ENCODE data around the gene PREX1.

The PREX1 gene

DNA sequence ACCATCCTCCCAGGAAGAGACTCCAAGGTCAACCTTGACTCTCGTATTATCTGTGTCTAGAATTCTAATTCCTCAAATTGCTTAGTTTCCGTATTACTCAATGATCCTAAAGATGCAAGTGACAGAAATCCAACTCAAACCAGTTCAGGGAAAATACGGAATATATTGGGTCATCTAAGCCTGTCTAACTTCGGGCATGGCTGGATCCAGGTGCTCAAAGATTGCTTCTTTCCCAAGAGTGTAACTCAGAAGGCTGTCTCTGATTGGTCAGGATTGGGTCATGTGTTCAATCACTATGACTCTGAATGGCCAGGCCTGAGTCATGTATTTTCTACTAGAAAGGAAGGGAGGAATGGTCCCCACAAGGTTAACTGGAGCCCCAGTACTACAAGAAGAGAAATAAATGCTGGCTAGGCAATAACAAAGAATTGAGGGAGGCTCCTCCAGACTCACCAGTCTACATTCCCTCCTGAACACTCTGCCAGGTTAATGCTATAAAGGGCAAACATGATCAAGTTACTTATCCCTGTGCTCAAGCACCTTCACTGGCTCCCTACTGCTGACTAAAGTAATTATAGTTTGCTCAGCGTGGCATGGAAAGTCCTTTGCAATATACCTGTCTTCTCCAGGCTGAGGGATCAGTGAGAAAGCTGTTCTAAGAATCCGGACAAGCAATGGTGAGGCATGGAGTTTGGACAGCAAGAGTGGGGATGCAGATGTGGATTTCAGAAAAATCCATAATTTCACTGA is 15.4 kb upstream of the PREX1 start:
- no peak for DNase-seq (ENCODE audit: low read depth in 1 of 2, low spot score in 1 of 2)
- TF ChIP-seq JUND (IDR thresholded peaks at IDR 0.05; ENCODE audit: low read depth): no peak
- in situ Hi-C loops (cut with HindIII; ENCODE audit: low pct_unique_long_range_greater_than_20kb, low sequenced_read_pairs): no loop called here

GRCh38 chr20:48841875-48842529 is 14.2 kb upstream of the PREX1 start:
- no peak for TF ChIP-seq JUND (IDR thresholded peaks at IDR 0.05; ENCODE audit: low read depth)
- in situ Hi-C loops (cut with HindIII; ENCODE audit: low pct_unique_long_range_greater_than_20kb, low sequenced_read_pairs): no loop called here
- no peak for DNase-seq (ENCODE audit: low read depth in 1 of 2, low spot score in 1 of 2)

DNA sequence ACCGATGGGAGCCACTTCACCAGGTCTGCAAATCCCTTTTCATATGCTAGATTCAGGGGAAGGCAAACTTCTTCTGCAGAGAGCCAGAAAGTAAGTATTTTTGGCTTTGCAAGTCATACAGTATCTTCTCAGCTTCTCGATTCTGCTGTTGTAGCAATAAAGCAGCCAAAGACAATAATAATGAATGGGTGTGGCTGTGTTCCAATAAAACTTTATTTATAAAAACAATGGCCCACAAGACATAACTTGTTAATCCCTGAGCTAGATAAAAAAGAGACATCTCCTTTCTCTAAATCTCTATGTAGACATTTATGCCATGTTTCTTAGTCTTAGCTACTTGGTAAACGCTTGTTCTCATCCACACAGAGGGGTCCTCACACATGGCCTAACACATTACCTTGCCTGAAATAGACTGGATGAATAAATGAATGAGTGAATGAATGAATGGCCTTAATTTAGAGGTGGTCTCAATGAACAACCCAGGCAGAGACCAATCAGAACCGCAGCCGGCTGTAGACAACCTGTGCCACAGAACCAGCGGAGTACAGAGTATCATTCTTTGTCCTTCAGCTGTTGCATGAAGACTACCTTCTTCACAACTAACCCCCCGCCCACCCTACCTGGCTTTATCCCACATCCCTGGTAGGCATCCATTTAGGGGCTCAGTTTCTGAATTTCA is 13.5 kb upstream of the PREX1 start:
- no peak for DNase-seq (ENCODE audit: low read depth in 1 of 2, low spot score in 1 of 2)
- in situ Hi-C loops (cut with HindIII; ENCODE audit: low pct_unique_long_range_greater_than_20kb, low sequenced_read_pairs): no loop called here
- TF ChIP-seq JUND (IDR thresholded peaks at IDR 0.05; ENCODE audit: low read depth): no peak

DNA sequence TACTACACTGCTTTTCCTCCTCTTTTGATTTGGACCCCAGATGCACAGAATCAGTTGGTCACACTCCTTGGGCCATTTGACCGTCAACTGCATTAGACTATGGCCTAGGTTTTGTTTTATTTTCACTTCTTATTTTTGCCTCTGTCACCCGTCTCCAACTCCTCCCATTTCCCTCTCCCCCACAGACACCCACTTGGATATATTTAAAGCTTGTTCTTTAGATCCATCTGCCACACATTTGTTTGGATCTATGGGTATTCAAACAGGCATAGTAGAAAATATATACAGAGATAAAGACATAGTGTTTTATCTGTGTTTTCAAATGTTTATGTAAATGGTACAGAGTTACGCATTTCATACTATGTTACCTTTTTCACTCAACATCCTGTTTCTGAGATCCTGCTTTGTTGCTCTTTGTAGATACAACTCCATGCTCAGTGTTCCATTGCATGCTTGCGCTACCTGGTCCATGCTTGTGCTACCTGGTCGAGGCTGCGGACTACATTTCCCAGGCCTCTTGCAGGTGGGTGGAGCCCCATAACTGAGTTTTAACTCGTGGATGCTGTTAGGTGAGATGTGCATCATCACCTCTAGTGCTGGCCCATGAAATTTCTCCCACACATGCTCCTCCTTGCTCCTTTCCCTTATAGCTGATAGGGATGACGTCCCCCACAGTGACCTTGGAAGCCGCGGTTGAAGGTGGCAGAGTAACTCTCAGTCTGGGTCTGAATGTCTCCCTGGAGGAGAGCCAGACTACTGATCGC is 11.5 kb upstream of the PREX1 start:
- in situ Hi-C loops (cut with HindIII; ENCODE audit: low pct_unique_long_range_greater_than_20kb, low sequenced_read_pairs): no loop called here
- no peak for TF ChIP-seq JUND (IDR thresholded peaks at IDR 0.05; ENCODE audit: low read depth)
- DNase-seq (ENCODE audit: low read depth in 1 of 2, low spot score in 1 of 2): peak in 1 of 2 experiments; percentile 67

DNA sequence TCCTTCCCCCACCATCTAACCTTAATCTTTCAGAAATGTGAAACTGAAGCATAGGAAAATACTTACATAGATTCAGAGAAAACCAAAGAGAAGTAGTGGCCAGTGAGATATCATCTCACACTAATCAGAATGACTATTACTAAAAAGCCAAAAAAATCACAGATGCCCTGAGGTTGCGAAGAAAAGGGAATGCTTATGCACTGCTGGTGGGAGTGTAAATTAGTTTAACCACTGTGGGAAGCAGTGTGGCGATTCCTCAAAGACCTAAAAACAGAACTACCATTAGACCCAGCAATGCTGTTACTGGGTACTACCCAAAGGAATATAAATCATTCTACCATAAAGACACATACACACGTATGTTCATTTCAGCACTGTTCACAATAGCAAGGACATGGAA is 9.2 kb upstream of the PREX1 start:
- TF ChIP-seq JUND (IDR thresholded peaks at IDR 0.05; ENCODE audit: low read depth): no peak
- in situ Hi-C loops (cut with HindIII; ENCODE audit: low pct_unique_long_range_greater_than_20kb, low sequenced_read_pairs): no loop called here
- DNase-seq (ENCODE audit: low read depth in 1 of 2, low spot score in 1 of 2): no peak

GRCh38 chr20:48835390-48835789 is 7.6 kb upstream of the PREX1 start:
- DNase-seq (ENCODE audit: low read depth in 1 of 2, low spot score in 1 of 2): no peak
- no peak for TF ChIP-seq JUND (IDR thresholded peaks at IDR 0.05; ENCODE audit: low read depth)
- in situ Hi-C loops (cut with HindIII; ENCODE audit: low pct_unique_long_range_greater_than_20kb, low sequenced_read_pairs): no loop called here

GRCh38 chr20:48834278-48834677 is 6.5 kb upstream of the PREX1 start:
- DNase-seq (ENCODE audit: low read depth in 1 of 2, low spot score in 1 of 2): no peak
- no peak for TF ChIP-seq JUND (IDR thresholded peaks at IDR 0.05; ENCODE audit: low read depth)
- in situ Hi-C loops (cut with HindIII; ENCODE audit: low pct_unique_long_range_greater_than_20kb, low sequenced_read_pairs): no loop called here

DNA sequence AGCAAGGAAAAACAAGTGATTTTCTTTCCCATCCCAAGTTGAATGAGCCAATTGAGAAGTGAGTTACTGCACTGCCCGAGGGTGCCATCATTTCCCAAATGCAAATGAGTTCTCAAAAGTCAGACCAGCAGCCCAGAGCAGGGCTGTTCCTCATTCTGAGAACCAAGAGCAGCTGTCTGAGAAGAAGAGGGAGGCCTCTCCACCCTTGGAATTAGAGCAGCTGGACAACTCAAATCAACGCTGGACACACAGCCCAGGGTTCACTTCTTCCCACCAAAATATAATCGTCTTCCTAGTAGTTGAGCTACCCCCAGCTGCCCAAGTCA is 4.6 kb upstream of the PREX1 start:
- no peak for TF ChIP-seq JUND (IDR thresholded peaks at IDR 0.05; ENCODE audit: low read depth)
- in situ Hi-C loops (cut with HindIII; ENCODE audit: low pct_unique_long_range_greater_than_20kb, low sequenced_read_pairs): no loop called here
- DNase-seq (ENCODE audit: low read depth in 1 of 2, low spot score in 1 of 2): no peak

GRCh38 chr20:48831718-48832404 is 4.1 kb upstream of the PREX1 start:
- no peak for DNase-seq (ENCODE audit: low read depth in 1 of 2, low spot score in 1 of 2)
- in situ Hi-C loops (cut with HindIII; ENCODE audit: low pct_unique_long_range_greater_than_20kb, low sequenced_read_pairs): no loop called here
- no peak for TF ChIP-seq JUND (IDR thresholded peaks at IDR 0.05; ENCODE audit: low read depth)

- no peak for TF ChIP-seq JUND (IDR thresholded peaks at IDR 0.05; ENCODE audit: low read depth)
- in situ Hi-C loops (cut with HindIII; ENCODE audit: low pct_unique_long_range_greater_than_20kb, low sequenced_read_pairs): no loop called here
- no peak for DNase-seq (ENCODE audit: low read depth in 1 of 2, low spot score in 1 of 2)
Measured at GRCh38 chr20:48830826-48831318, 3.1 kb upstream of the PREX1 start.

GRCh38 chr20:48829940-48830339 is 2.1 kb upstream of the PREX1 start:
- TF ChIP-seq JUND (IDR thresholded peaks at IDR 0.05; ENCODE audit: low read depth): no peak
- no peak for DNase-seq (ENCODE audit: low read depth in 1 of 2, low spot score in 1 of 2)
- in situ Hi-C loops (cut with HindIII; ENCODE audit: low pct_unique_long_range_greater_than_20kb, low sequenced_read_pairs): no loop called here

All from T47D (cell line).